NCI-H146 treated with DMSO at 0.1 percent for 48 hours (cell line): ENCODE results near the gene CELF4.

Experiments
- DNase-seq: peaks from one replicate; lab custom pipeline; 2025; ENCODE audit not compliant: unreplicated experiment; lab: John Stamatoyannopoulos, UW

CELF4 gene

GRCh38 chr18:37395631-37396030, 170.0 kb downstream of the CELF4 start:
- DNase-seq: no peak

- DNase-seq: no peak
Measured at GRCh38 chr18:37395138-37395537, 170.5 kb downstream of the CELF4 start.

GRCh38 chr18:37394610-37394965, 171.0 kb downstream of the CELF4 start:
- no peak for DNase-seq

GRCh38 chr18:37393945-37394609, 171.5 kb downstream of the CELF4 start:
- DNase-seq: peak; percentile 94

- no peak for DNase-seq
Measured at GRCh38 chr18:37393221-37393827, 172.3 kb downstream of the CELF4 start.

GRCh38 chr18:37392648-37393047, 172.9 kb downstream of the CELF4 start:
- DNase-seq: no peak

- no peak for DNase-seq
Measured at GRCh38 chr18:37391698-37392548, 173.7 kb downstream of the CELF4 start.

GRCh38 chr18:37391156-37391555, 174.4 kb downstream of the CELF4 start:
- DNase-seq: no peak

- DNase-seq: no peak
Measured at GRCh38 chr18:37390687-37391086, 174.9 kb downstream of the CELF4 start.

GRCh38 chr18:37389684-37390368, 175.8 kb downstream of the CELF4 start:
- no peak for DNase-seq

- no peak for DNase-seq
Measured at GRCh38 chr18:37389041-37389440, 176.6 kb downstream of the CELF4 start.

- DNase-seq: no peak
Measured at GRCh38 chr18:37388413-37388812, 177.2 kb downstream of the CELF4 start.

GRCh38 chr18:37385846-37386778, 179.5 kb downstream of the CELF4 start:
- DNase-seq: peak; percentile 92

GRCh38 chr18:37383846-37384595, 181.6 kb downstream of the CELF4 start:
- DNase-seq: no peak

- no peak for DNase-seq
Measured at GRCh38 chr18:37383036-37383785, 182.4 kb downstream of the CELF4 start.

GRCh38 chr18:37381554-37381953, 184.0 kb downstream of the CELF4 start:
- no peak for DNase-seq

GRCh38 chr18:37380546-37381110, 185.0 kb downstream of the CELF4 start:
- DNase-seq: no peak

GRCh38 chr18:37378336-37379010, 187.1 kb downstream of the CELF4 start:
- DNase-seq: peak; percentile 67
